ENCODE measurements around the gene IFT88. TPM values are rescaled to one million over a fixed set of nuclear protein-coding genes. Genes with fewer than 3 reads are reported as not detected.

Gene IFT88
- total RNA-seq, 1 experiment from 2014 or later, result 19.4 TPM

GRCh38 chr13:20534038-20534608 lies 32.8 kb upstream of the IFT88 start:
- intact Hi-C loops (cut with micrococcal nuclease; ENCODE audit: unreplicated experiment), result no loop called here
- no peaks in the 10 kb centered on the region for H3K36me3 ChIP-seq (ENCODE audit: insufficient read depth, low read length, poor library complexity, severe bottlenecking)
- TF ChIP-seq EZH2 (IDR thresholded peaks at IDR 0.05; ENCODE audit: borderline replicate concordance, low read depth, low read length, poor library complexity, severe bottlenecking), result no peak
- no peak for TF ChIP-seq CTCF (conservative IDR thresholded peaks at IDR 0.05; ENCODE audit: low read depth, low read length)
- POLR2A ChIA-PET (ENCODE audit: low non-redundant PET), result no interaction called here
- CTCF ChIA-PET, result no interaction called here
- H3K27ac ChIP-seq (ENCODE audit: low read depth, low read length, poor library complexity, severe bottlenecking), result no peak overlapping the region
- H3K27me3 ChIP-seq (replicated peaks; ENCODE audit: insufficient read depth, low read depth, low read length, poor library complexity), result no peaks in the 10 kb centered on the region
- no peak for DNase-seq (ENCODE audit: low spot score)
- no peaks in the 10 kb centered on the region for H3K9me3 ChIP-seq (ENCODE audit: low read depth, low read length, poor library complexity, severe bottlenecking)
- no peaks in the 10 kb centered on the region for H3K4me1 ChIP-seq (ENCODE audit: insufficient read depth, low read length, poor library complexity, severe bottlenecking)
- no peak overlapping the region for H3K4me3 ChIP-seq (ENCODE audit: low read depth, low read length, poor library complexity, severe bottlenecking)
- BruUV-seq (replicated peaks), result no TSS peak

- Histone ChIP-seq H3K9me3 (ENCODE audit: low read depth, low read length, poor library complexity, severe bottlenecking) (no peaks in the 10 kb centered on the region), H3K36me3 (ENCODE audit: insufficient read depth, low read length, poor library complexity, severe bottlenecking) (no peaks in the 10 kb centered on the region), H3K4me3 (ENCODE audit: low read depth, low read length, poor library complexity, severe bottlenecking) (no peak overlapping the region), H3K4me1 (ENCODE audit: insufficient read depth, low read length, poor library complexity, severe bottlenecking) (no peaks in the 10 kb centered on the region), H3K27me3 (replicated peaks; ENCODE audit: insufficient read depth, low read depth, low read length, poor library complexity) (no peaks in the 10 kb centered on the region), H3K27ac (ENCODE audit: low read depth, low read length, poor library complexity, severe bottlenecking) (no peak overlapping the region)
- intact Hi-C loops (cut with micrococcal nuclease; ENCODE audit: unreplicated experiment), result no loop called here
- POLR2A ChIA-PET (ENCODE audit: low non-redundant PET), result no interaction called here
- TF ChIP-seq CTCF (conservative IDR thresholded peaks at IDR 0.05; ENCODE audit: low read depth, low read length) (no peak), EZH2 (IDR thresholded peaks at IDR 0.05; ENCODE audit: borderline replicate concordance, low read depth, low read length, poor library complexity, severe bottlenecking) (no peak)
- BruUV-seq (replicated peaks), result no TSS peak
- CTCF ChIA-PET, result no interaction called here
- DNase-seq (ENCODE audit: low spot score), result no peak
These were observed 30.0 kb upstream of the IFT88 start for GRCh38 chr13:20536992-20537391.

GRCh38 chr13:20544201-20544923 lies 22.6 kb upstream of the IFT88 start:
- no peaks in the 10 kb centered on the region for H3K36me3 ChIP-seq (ENCODE audit: insufficient read depth, low read length, poor library complexity, severe bottlenecking)
- TF ChIP-seq EZH2 (IDR thresholded peaks at IDR 0.05; ENCODE audit: borderline replicate concordance, low read depth, low read length, poor library complexity, severe bottlenecking) (no peak), CTCF (conservative IDR thresholded peaks at IDR 0.05; ENCODE audit: low read depth, low read length) (no peak)
- H3K4me3 ChIP-seq (ENCODE audit: low read depth, low read length, poor library complexity, severe bottlenecking), result no peak overlapping the region
- DNase-seq (ENCODE audit: low spot score), result no peak
- H3K27me3 ChIP-seq (replicated peaks; ENCODE audit: insufficient read depth, low read depth, low read length, poor library complexity), result no peaks in the 10 kb centered on the region
- CTCF ChIA-PET, result no interaction called here
- no TSS peak for BruUV-seq (replicated peaks)
- H3K9me3 ChIP-seq (ENCODE audit: low read depth, low read length, poor library complexity, severe bottlenecking), result no peaks in the 10 kb centered on the region
- no peak overlapping the region for H3K27ac ChIP-seq (ENCODE audit: low read depth, low read length, poor library complexity, severe bottlenecking)
- no peaks in the 10 kb centered on the region for H3K4me1 ChIP-seq (ENCODE audit: insufficient read depth, low read length, poor library complexity, severe bottlenecking)
- POLR2A ChIA-PET (ENCODE audit: low non-redundant PET), result interaction anchor here (0.6 kb wide), 1 partner anchor 157 kb away, joined by 3 read pairs; no protein-coding TSS in a partner anchor
- intact Hi-C loops (cut with micrococcal nuclease; ENCODE audit: unreplicated experiment), result no loop called here
